Heart right ventricle (tissue), 16 donors: ENCODE measurements around the gene KRR1. TPM values are rescaled to one million over a fixed set of nuclear protein-coding genes. Genes with fewer than 3 reads are reported as not detected.

Experiments used
- ATAC-seq, 8 donors: fragments of 200-7000 bp; cut with Tn5 transposase; one replicate each; pipeline ENCODE4 v1.9.1; 2020; ENCODE audit warnings: mild to moderate bottlenecking in 8 of 8, moderate library complexity in 8 of 8, moderate number of reproducible peaks in 1 of 8
- DNase-seq, 2 donors: peaks; one replicate each; pipeline ENCODE4 v3.0.0-alpha.2; 2020
- H3K27ac ChIP-seq, 10 donors: fragments of 200-600 bp; sonication (generic) in 2 of 10; one replicate each; pipeline versions ENCODE4 v1.5.0 to v1.8.0; 2020 to 2022; ENCODE audit warnings: mild to moderate bottlenecking in 3 of 10
- H3K27me3 ChIP-seq, 7 donors: fragments of 200-600 bp; one replicate each; pipeline ENCODE4 v1.8.0; 2021 to 2022; ENCODE audit warnings: mild to moderate bottlenecking in 2 of 7
- H3K36me3 ChIP-seq, 9 donors: fragments of 200-600 bp; sonication (generic) in 1 of 9; one replicate each; pipeline versions ENCODE4 v1.5.0 to v1.8.0; 2020 to 2022; ENCODE audit warnings: mild to moderate bottlenecking in 2 of 9
- H3K4me1 ChIP-seq, 9 donors: fragments of 200-600 bp; sonication (generic) in 1 of 9; one replicate each; pipeline versions ENCODE4 v1.5.0 to v1.8.0; 2020 to 2022; ENCODE audit warnings: mild to moderate bottlenecking in 4 of 9
- H3K4me3 ChIP-seq, 10 donors: fragments of 200-600 bp; sonication (generic) in 2 of 10; one replicate each; pipeline versions ENCODE4 v1.5.0 to v1.8.0; 2020 to 2022; ENCODE audit warnings: mild to moderate bottlenecking in 7 of 10, moderate library complexity in 2 of 10
- H3K9me3 ChIP-seq, 11 donors: fragments of 200-600 bp in 10 of 11; sonication (generic) in 2 of 11; one replicate each; pipeline versions ENCODE4 v1.5.0 to v1.8.0; 2013 to 2022; ENCODE audit warnings: mild to moderate bottlenecking in 2 of 11, control low read depth in 1 of 11, moderate library complexity in 1 of 11
- WGBS, 2 donors: extraction: QIAGEN DNeasy Blood & Tissue Kit; methylation state at CpG; one replicate each; pipeline ENCODE4 v1.1.7; 2013; ENCODE audit warnings: inconsistent platforms in 1 of 2; 5-methylcytosine and 5-hydroxymethylcytosine counted together
- intact Hi-C, 10 donors: fragments of 100-400 bp; cut with DNase I; formaldehyde crosslinking; loops; one replicate each; pipeline versions ENCODE4 v1.11.1 to v1.14.2; 2022
- polyA plus RNA-seq, 2 donors: library from polyadenylated mRNA; stranded (reverse); fragments of 200-250 nt; gene quantifications; one replicate each; pipeline ENCODE4 v1.2.3, GENCODE V29; 2013
- total RNA-seq, 10 donors: library from RNA; stranded (reverse); fragmentation: NEBNext Ultra II Directional in 3 of 10; extraction: Animal tissue kit (Norgen Biotek cat#: 25700) in 3 of 10; gene quantifications; one replicate each; pipeline versions ENCODE4 v1.2.1 to v1.2.4, GENCODE V29; 2021 to 2023
- TF ChIP-seq, protein P1 (sequence below), 9 donors: fragments of 200-600 bp; sonication (generic) in 2 of 9; IDR thresholded peaks; one replicate each; pipeline versions ENCODE4 v1.5.0 to v1.8.0; 2021 to 2022; ENCODE audit warnings: antibody characterized with exemption in 9 of 9, mild to moderate bottlenecking in 5 of 9, moderate library complexity in 1 of 9
- donor health status: Arrhythmogenic right ventricular cardiomyopathy.
- donor health status: ischemic (EF 13 %, LVEDD 7.1; RV severe dilation, severe dysfunction).
- donor health status: healthy with polysubstance abuse.
- donor health status: DM: no; HTN: yes; CAD: no.
- donor health status: DM: no; HTN: no; CAD: no.
- donor health status: ischemic (EF 25% LVEDD 6.9; RV normal size, moderate dysfunction).
- donor health status: ischemic (EF 25% LVEDD 5.7; RV mildly dilated, moderate dysfunction).
- donor health status: healthy.
- donor health status: DM: yes; HTN: yes; CAD: no.
- donor health status: Ischemic cardiomyopathy.
- donor health status: ischemic (EF 35%, LVEDD 5.7; RV mildly dilated, moderate dysfunction).
- donor health status: nonischemic (EF 11% LVEDD 7.7; RV severe dilation, severe dysfunction).
- donor health status: DM: yes; HTN: yes; CAD: no.
- donor health status: PGD.
- donor health status: ischemic (EF 29% LVEDD 5.4; RV normal size, mild dysfunction).
- donor health status: nonischemic (EF 23%, LVEDD 6.1; RV moderate dilation, normal function).

KRR1 gene
- total and polyA plus RNA-seq, 12 donors = 8.9 to 44.2 (median 32.6) TPM

DNA sequence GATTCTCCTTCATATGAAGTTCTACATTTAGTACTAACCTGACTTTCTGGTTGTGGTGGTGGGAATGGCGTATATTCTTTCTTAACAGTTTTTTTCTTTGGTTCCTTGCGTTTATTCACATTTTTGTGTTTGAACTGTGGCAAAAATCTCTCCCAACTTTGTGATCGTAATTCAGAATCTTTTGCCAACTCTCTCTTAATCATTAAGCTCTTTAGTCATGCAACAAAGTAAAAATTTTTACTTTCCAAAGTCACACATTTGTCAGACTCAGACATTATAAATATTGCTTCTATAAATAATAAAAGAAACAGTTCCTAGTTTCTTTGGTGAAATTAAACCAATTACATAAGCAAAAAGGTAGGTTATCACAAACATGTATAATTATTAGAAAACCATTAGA is 7.5 kb downstream of the KRR1 start:
- Histone ChIP-seq H3K4me3 (no peak overlapping the region), H3K36me3 (peaks cover 0 to 94% (median 34%) of the 10 kb centered on the region in 9 donors), H3K4me1 (peaks cover 0 to 11% (median 6%) of the 10 kb centered on the region in 9 donors), H3K27me3 (no peaks in the 10 kb centered on the region), H3K27ac (no peak overlapping the region), H3K9me3 (no peaks in the 10 kb centered on the region)
- DNase-seq = no peak
- intact Hi-C loops = loop anchor here in 3 of 10 donors (5.0 to 10.0 kb wide), 4 partner anchors 109 to 169 kb away; partner anchors contain the start of genes CAPS2 (in 2 of the 3), GLIPR1L1 (in 2 of the 3) and GLIPR1L2 (in 1 of the 3)
- no peak for ATAC-seq
- TF ChIP-seq, protein P1, sequence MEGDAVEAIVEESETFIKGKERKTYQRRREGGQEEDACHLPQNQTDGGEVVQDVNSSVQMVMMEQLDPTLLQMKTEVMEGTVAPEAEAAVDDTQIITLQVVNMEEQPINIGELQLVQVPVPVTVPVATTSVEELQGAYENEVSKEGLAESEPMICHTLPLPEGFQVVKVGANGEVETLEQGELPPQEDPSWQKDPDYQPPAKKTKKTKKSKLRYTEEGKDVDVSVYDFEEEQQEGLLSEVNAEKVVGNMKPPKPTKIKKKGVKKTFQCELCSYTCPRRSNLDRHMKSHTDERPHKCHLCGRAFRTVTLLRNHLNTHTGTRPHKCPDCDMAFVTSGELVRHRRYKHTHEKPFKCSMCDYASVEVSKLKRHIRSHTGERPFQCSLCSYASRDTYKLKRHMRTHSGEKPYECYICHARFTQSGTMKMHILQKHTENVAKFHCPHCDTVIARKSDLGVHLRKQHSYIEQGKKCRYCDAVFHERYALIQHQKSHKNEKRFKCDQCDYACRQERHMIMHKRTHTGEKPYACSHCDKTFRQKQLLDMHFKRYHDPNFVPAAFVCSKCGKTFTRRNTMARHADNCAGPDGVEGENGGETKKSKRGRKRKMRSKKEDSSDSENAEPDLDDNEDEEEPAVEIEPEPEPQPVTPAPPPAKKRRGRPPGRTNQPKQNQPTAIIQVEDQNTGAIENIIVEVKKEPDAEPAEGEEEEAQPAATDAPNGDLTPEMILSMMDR (IDR thresholded peaks at IDR 0.05) = no peak
- 93 to 94% methylated on average over 3 of the region's 3 CpGs for WGBS, 2 donors

DNA sequence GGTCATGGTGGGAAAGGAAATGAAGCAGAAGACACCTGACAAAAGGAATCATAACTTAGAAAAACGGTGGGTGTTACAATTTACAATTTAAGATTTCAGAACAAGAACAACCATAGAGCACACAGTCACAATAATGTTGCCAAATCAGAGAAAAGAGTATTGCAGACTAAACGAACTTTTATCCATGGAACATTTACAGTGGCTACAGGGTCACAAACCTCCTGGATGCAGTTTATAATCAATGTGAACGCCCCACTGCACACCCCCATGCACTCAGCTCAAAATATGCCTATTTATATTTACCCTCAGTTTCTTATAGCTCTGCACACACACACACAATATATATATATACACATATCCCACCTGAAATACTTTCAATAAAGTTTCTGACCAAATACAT is 8.0 kb downstream of the KRR1 start:
- WGBS, 2 donors = 67 to 81% methylated on average over 3 of the region's 3 CpGs
- Histone ChIP-seq H3K27ac (no peak overlapping the region), H3K4me1 (peaks cover 0 to 7% (median 3%) of the 10 kb centered on the region in 9 donors), H3K4me3 (no peak overlapping the region), H3K9me3 (no peaks in the 10 kb centered on the region), H3K36me3 (peaks cover 0 to 98% (median 35%) of the 10 kb centered on the region in 9 donors), H3K27me3 (no peaks in the 10 kb centered on the region)
- DNase-seq (no peak), ATAC-seq (no peak)
- intact Hi-C loops = loop anchor here in 3 of 10 donors (5.0 to 10.0 kb wide), 4 partner anchors 109 to 169 kb away; partner anchors contain the start of genes CAPS2 (in 2 of the 3), GLIPR1L1 (in 2 of the 3) and GLIPR1L2 (in 1 of the 3)
- TF ChIP-seq, protein P1 (IDR thresholded peaks at IDR 0.05) = no peak

DNA sequence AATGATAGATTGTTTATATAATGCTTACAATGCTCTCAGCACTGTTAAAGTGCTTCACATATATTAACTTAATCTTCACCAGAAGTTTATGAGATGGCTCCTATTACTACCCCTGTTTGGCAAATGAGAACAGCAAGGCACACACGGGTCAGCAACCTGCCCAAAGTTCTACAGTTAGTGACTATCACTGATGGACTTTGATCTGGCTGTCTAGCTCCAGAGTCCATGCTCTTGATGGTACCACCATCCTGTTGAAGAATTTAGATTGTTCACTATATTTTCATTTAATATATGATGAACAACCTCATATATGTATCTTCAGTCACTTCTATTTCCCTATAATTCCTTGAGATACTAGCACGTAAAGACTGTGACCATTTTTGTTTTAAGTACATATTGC is 20.2 kb downstream of the KRR1 start:
- no peaks in the 10 kb centered on the region for H3K27me3 ChIP-seq
- intact Hi-C loops = no loop called here

DNA sequence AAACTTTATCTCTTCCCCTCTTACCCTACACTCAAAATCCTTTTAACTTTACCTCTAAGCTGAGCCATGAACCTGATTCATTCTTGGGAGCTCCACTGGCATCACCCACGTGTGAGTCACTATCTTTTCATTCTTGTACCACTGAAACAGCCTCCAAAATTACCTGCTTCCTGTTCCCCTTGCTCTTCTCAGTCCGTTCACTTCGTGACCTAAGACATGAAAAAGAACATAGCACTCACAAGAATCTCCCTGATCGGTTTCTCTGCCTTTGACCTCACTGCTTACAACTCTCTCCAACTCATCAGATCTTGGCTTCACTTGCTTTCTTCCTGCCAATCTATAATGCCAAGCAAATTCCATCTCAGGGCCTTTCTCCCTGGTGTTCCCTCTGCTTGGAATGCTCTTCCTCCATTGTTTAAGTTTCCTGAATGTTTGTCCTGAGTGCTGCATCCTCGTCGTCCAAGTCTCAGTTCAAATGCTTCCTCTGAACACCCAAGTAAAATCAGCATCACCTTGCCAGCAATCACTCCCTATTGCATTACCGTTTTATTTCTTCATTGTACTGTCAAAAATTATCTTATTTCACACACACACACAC is 21.7 kb downstream of the KRR1 start:
- WGBS, 2 donors = 55 to 61% methylated on average over 7 of the region's 7 CpGs
- Histone ChIP-seq H3K4me3 (no peak overlapping the region), H3K9me3 (no peaks in the 10 kb centered on the region), H3K27me3 (no peaks in the 10 kb centered on the region), H3K36me3 (peaks cover 0 to 80% (median 0%) of the 10 kb centered on the region in 9 donors), H3K4me1 (peaks cover 0 to 42% (median 0%) of the 10 kb centered on the region in 9 donors), H3K27ac (no peak overlapping the region)
- intact Hi-C loops = loop anchor here in 4 of 10 donors (10.0 kb wide), 3 partner anchors 95 to 795 kb away; partner anchors contain the start of genes CAPS2 (in 2 of the 4), GLIPR1L1 (in 2 of the 4) and GLIPR1L2 (in 2 of the 4)
- ATAC-seq (no peak), DNase-seq (no peak)
- TF ChIP-seq, protein P1 (IDR thresholded peaks at IDR 0.05) = no peak

More for the DNA sequence above, 20.2 kb downstream of the KRR1 start:
- ATAC-seq (no peak), DNase-seq (no peak)
- TF ChIP-seq, protein P1 (IDR thresholded peaks at IDR 0.05) = no peak
- Histone ChIP-seq H3K36me3 (peaks cover 0 to 89% (median 3%) of the 10 kb centered on the region in 9 donors), H3K9me3 (no peaks in the 10 kb centered on the region), H3K27ac (no peak overlapping the region), H3K4me3 (no peak overlapping the region), H3K4me1 (peaks cover 0 to 31% (median 0%) of the 10 kb centered on the region in 9 donors)
- WGBS, 2 donors = 87 to 90% methylated on average over 2 of the region's 2 CpGs
